Measurements from ENCODE around the gene RBM4. TPM values are rescaled to one million over a fixed set of nuclear protein-coding genes. Genes with fewer than 3 reads are reported as not detected.

The RBM4 gene
- total RNA-seq, 1 donor = 104 TPM

- no peak for DNase-seq (ENCODE audit: low read depth in 2 of 3, low spot score in 2 of 3)
These were observed 11.4 kb downstream of the RBM4 start for GRCh38 chr11:66649903-66650302.

- DNase-seq (ENCODE audit: low read depth in 2 of 3, low spot score in 2 of 3) = no peak
These were observed 12.5 kb downstream of the RBM4 start for GRCh38 chr11:66651016-66651415.

GRCh38 chr11:66652651-66653050 is 14.1 kb downstream of the RBM4 start:
- DNase-seq (ENCODE audit: low read depth in 2 of 3, low spot score in 2 of 3) = no peak

- no peak for DNase-seq (ENCODE audit: low read depth in 2 of 3, low spot score in 2 of 3)
These were observed 14.6 kb downstream of the RBM4 start for GRCh38 chr11:66653123-66653522.

GRCh38 chr11:66659763-66660162 is 21.3 kb downstream of the RBM4 start:
- peak in 1 of 3 donors; percentile 19 for DNase-seq (ENCODE audit: low read depth in 2 of 3, low spot score in 2 of 3)

- no peak for DNase-seq (ENCODE audit: low read depth in 2 of 3, low spot score in 2 of 3)
These were observed 25.3 kb downstream of the RBM4 start for GRCh38 chr11:66663741-66664296.

DNA sequence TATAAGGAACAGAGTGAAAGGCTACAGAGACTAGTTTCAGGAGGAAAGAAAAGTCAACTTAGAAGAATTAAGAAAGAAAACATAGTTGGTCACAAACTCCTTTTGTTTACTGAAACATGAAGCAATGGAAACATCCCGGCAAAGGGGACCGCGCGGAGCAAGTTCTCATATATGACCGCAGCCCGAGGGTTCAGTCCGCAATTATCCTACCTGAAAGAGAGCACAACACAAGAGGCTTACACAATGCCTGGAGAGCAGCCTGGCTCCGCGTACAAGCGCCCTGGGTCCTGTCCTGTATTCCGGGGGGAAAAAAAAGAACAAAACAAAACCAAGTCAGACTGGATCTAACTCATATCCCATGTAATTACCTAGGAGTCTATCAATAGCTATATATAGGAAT is 26.9 kb downstream of the RBM4 start:
- DNase-seq (ENCODE audit: low read depth in 2 of 3, low spot score in 2 of 3) = no peak

DNA sequence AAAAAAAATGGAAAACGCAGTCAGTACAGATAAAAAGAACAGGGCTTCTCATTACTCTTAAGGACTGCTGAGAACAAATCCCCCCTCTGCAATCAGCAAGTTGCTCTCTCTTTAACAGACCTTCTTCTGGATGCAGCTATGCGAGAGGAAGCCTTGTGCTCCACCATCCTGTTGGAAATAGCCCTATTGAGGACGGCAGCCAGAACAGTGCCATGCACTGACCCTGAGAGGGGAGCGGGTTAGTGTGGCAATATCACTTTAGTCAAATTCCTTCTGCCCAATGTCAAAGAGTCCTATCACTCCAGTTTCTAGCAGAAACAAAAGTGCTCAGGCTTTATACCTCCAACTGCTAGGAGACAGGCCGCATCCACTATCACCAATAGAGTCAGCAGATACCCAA is 32.3 kb downstream of the RBM4 start:
- no peak for DNase-seq (ENCODE audit: low read depth in 2 of 3, low spot score in 2 of 3)

- DNase-seq (ENCODE audit: low read depth in 2 of 3, low spot score in 2 of 3) = no peak
These were observed 36.6 kb downstream of the RBM4 start for GRCh38 chr11:66674964-66675602.

GRCh38 chr11:66676282-66676919 is 37.9 kb downstream of the RBM4 start:
- peak in 2 of 3 donors; percentile 17 to 35 for DNase-seq (ENCODE audit: low read depth in 2 of 3, low spot score in 2 of 3)

- DNase-seq (ENCODE audit: low read depth in 2 of 3, low spot score in 2 of 3) = no peak
These were observed 38.6 kb downstream of the RBM4 start for GRCh38 chr11:66676931-66677598.

- DNase-seq (ENCODE audit: low read depth in 2 of 3, low spot score in 2 of 3) = peak; percentile 94 to 98 (median 98)
These were observed 39.3 kb downstream of the RBM4 start, which contains the start of gene RBM4B for GRCh38 chr11:66677599-66678375. Gene RBM4B, minus strand, starts transcription at chr11:66677887. Its CDS starts 808 bp downstream, at chr11:66677079.

DNA sequence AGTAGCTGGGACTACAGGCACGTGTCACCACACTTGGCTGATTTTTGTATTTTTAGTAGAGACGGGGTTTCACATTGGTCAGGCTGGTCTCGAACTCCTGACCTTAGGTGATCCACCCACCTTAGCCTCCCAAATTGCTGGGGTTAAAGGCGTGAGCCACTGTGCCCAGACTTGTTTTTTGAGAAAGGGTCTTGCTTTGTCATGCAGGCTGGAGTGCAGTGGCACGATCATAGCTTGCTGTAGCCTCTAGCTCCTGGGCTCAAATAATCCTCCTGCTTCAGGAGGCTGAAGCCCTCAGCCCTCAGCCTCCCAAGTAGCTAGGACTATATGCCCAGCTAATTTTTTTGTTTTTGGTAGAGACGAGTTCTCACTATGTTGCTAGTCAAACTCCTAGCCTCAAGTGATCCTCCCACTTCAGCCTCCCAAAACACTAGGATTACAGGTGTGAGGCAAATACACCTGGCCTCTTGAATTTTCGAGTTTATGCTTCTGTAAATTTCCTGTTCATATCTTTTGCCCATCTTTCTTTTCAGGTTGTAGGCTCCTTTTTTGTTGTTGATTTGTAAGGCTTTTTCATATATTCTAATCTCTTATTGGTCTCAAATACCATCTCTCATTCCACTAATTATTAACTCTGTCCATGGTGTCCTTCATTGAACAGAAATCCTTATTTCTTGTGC is 42.6 kb downstream of the RBM4 start:
- no peak for DNase-seq (ENCODE audit: low read depth in 2 of 3, low spot score in 2 of 3)

GRCh38 chr11:66683877-66684276 is 45.4 kb downstream of the RBM4 start:
- no peak for DNase-seq (ENCODE audit: low read depth in 2 of 3, low spot score in 2 of 3)

DNA sequence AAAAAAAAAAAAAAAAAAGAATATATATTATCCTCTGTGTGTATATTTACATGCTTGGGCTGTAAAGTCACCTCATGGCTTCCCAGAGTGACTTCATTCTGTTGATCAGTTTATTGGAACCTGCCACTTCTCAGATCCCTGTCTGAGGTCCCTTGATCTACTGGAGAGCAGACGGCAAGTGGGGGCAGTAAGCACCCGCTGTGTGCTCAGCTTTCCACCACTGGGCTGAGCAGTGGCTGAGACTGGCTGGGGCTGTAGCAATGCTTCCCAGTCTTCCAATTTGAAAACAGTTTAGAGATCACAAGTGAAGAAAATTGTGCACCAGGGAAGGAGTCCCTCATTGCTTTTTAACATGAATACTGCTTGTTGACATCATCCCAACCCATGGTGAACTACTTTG is 46.1 kb downstream of the RBM4 start:
- no peak for DNase-seq (ENCODE audit: low read depth in 2 of 3, low spot score in 2 of 3)

DNA sequence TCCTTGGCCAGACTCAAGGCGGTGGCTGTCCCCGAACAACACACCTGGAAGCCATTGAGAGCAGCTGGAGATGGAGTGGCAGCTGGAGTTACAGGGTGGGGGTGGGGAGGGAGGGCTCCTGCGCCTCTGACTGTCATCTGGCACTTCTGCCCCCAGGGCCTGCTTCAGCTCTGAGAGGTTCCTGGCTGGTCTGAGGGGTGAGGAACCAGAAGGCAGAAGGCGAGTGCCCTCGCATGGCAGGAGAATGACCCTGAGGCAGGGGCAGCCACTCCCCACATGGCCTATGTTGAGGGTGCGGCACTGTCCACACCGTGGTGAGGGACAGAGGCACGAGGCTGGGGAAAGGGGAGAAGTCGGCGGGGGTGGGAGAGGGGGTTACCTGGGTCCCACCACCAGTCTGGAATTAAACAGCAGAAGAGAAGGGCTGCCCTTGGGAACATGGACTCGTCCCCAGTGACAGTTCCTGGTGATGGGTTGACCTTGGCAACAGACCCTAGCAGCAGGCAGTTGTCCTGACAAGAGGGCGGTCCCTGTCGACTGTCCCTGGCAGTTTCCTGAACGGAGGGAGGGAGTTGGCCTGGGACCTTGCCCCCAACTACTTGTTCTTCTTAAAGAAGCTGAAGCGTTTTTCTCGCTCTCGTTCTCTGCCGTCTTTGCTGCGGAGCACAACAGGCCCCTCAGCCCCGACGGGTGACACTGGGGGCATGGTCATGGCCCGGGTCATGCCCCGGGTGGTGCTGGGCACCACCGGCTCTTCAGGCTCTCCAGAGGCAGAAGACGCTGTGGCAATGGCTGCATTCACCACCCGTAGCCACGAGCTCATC is 47.0 kb downstream of the RBM4 start:
- no peak for DNase-seq (ENCODE audit: low read depth in 2 of 3, low spot score in 2 of 3)

GRCh38 chr11:66686100-66686785 is 47.7 kb downstream of the RBM4 start:
- DNase-seq (ENCODE audit: low read depth in 2 of 3, low spot score in 2 of 3) = no peak

- no peak for DNase-seq (ENCODE audit: low read depth in 2 of 3, low spot score in 2 of 3)
These were observed 48.6 kb downstream of the RBM4 start for GRCh38 chr11:66686801-66687750.
